ENCODE results near the gene HACE1.

GRCh38 chr6:104837158-104837557 is 22.6 kb downstream of the HACE1 start:
- TF ChIP-seq CTCF (IDR thresholded peaks at IDR 0.05) = no peak
- TF ChIP-seq POLR2A (IDR thresholded peaks at IDR 0.05) = no peak
